ENCODE measurements around the gene FAM216B. TPM values are rescaled to one million over a fixed set of nuclear protein-coding genes. Genes with fewer than 3 reads are reported as not detected.

FAM216B gene
- total RNA-seq, 1 donor: under 0.01 TPM

- Histone ChIP-seq H3K9me3 (ENCODE audit: low read depth, low read length) (no peaks in the 10 kb centered on the region), H3K4me1 (ENCODE audit: insufficient read depth, low read length) (no peaks in the 10 kb centered on the region), H3K27ac (ENCODE audit: low read depth, low read length) (no peak overlapping the region), H3K36me3 (ENCODE audit: insufficient read depth, low read length) (no peaks in the 10 kb centered on the region), H3K27me3 (ENCODE audit: insufficient read depth, low read length) (no peaks in the 10 kb centered on the region), H3K4me3 (ENCODE audit: insufficient read depth, low read length) (no peak overlapping the region), H3K4me2 (ENCODE audit: insufficient read depth, low read length) (no peak overlapping the region), H2AFZ (ENCODE audit: low read length) (no peak overlapping the region), H4K20me1 (ENCODE audit: insufficient read depth, low read length) (no peaks in the 10 kb centered on the region), H3K79me2 (ENCODE audit: insufficient read depth, low read length) (no peaks in the 10 kb centered on the region)
- no peak for TF ChIP-seq CTCF (IDR thresholded peaks at IDR 0.05; ENCODE audit: extremely low read depth, low read depth, low read length)
- DNase-seq (ENCODE audit: insufficient read length, low spot score, missing footprints): no peak
These were observed 5.3 kb downstream of the FAM216B start for GRCh38 chr13:42786715-42787114.

- Histone ChIP-seq H4K20me1 (ENCODE audit: insufficient read depth, low read length) (no peaks in the 10 kb centered on the region), H3K9me3 (ENCODE audit: low read depth, low read length) (no peaks in the 10 kb centered on the region), H3K79me2 (ENCODE audit: insufficient read depth, low read length) (no peaks in the 10 kb centered on the region), H3K4me2 (ENCODE audit: insufficient read depth, low read length) (no peak overlapping the region), H3K27ac (ENCODE audit: low read depth, low read length) (no peak overlapping the region), H3K4me3 (ENCODE audit: insufficient read depth, low read length) (no peak overlapping the region), H3K36me3 (ENCODE audit: insufficient read depth, low read length) (no peaks in the 10 kb centered on the region), H3K27me3 (ENCODE audit: insufficient read depth, low read length) (no peaks in the 10 kb centered on the region), H3K4me1 (ENCODE audit: insufficient read depth, low read length) (no peaks in the 10 kb centered on the region), H2AFZ (ENCODE audit: low read length) (no peak overlapping the region)
- no peak for TF ChIP-seq CTCF (IDR thresholded peaks at IDR 0.05; ENCODE audit: extremely low read depth, low read depth, low read length)
- DNase-seq (ENCODE audit: insufficient read length, low spot score, missing footprints): no peak
These were observed 7.2 kb downstream of the FAM216B start for GRCh38 chr13:42788601-42789000.

GRCh38 chr13:42792154-42792553 is 10.8 kb downstream of the FAM216B start:
- no peak overlapping the region for H3K4me3 ChIP-seq (ENCODE audit: insufficient read depth, low read length)
- H3K27me3 ChIP-seq (ENCODE audit: insufficient read depth, low read length): no peaks in the 10 kb centered on the region
- no peak overlapping the region for H2AFZ ChIP-seq (ENCODE audit: low read length)
- DNase-seq (ENCODE audit: insufficient read length, low spot score, missing footprints): no peak
- H3K4me1 ChIP-seq (ENCODE audit: insufficient read depth, low read length): no peaks in the 10 kb centered on the region
- TF ChIP-seq CTCF (IDR thresholded peaks at IDR 0.05; ENCODE audit: extremely low read depth, low read depth, low read length): no peak
- no peaks in the 10 kb centered on the region for H4K20me1 ChIP-seq (ENCODE audit: insufficient read depth, low read length)
- H3K9me3 ChIP-seq (ENCODE audit: low read depth, low read length): no peaks in the 10 kb centered on the region
- no peaks in the 10 kb centered on the region for H3K36me3 ChIP-seq (ENCODE audit: insufficient read depth, low read length)
- H3K79me2 ChIP-seq (ENCODE audit: insufficient read depth, low read length): no peaks in the 10 kb centered on the region
- H3K27ac ChIP-seq (ENCODE audit: low read depth, low read length): no peak overlapping the region
- no peak overlapping the region for H3K4me2 ChIP-seq (ENCODE audit: insufficient read depth, low read length)

- no peak overlapping the region for H2AFZ ChIP-seq (ENCODE audit: low read length)
- no peak overlapping the region for H3K4me2 ChIP-seq (ENCODE audit: insufficient read depth, low read length)
- no peak overlapping the region for H3K27ac ChIP-seq (ENCODE audit: low read depth, low read length)
- no peak for DNase-seq (ENCODE audit: insufficient read length, low spot score, missing footprints)
- H3K27me3 ChIP-seq (ENCODE audit: insufficient read depth, low read length): no peaks in the 10 kb centered on the region
- no peaks in the 10 kb centered on the region for H3K9me3 ChIP-seq (ENCODE audit: low read depth, low read length)
- TF ChIP-seq CTCF (IDR thresholded peaks at IDR 0.05; ENCODE audit: extremely low read depth, low read depth, low read length): no peak
- H3K79me2 ChIP-seq (ENCODE audit: insufficient read depth, low read length): no peaks in the 10 kb centered on the region
- H4K20me1 ChIP-seq (ENCODE audit: insufficient read depth, low read length): no peaks in the 10 kb centered on the region
- no peaks in the 10 kb centered on the region for H3K4me1 ChIP-seq (ENCODE audit: insufficient read depth, low read length)
- no peak overlapping the region for H3K4me3 ChIP-seq (ENCODE audit: insufficient read depth, low read length)
- no peaks in the 10 kb centered on the region for H3K36me3 ChIP-seq (ENCODE audit: insufficient read depth, low read length)
These were observed 13.3 kb downstream of the FAM216B start for GRCh38 chr13:42794577-42795275.

Measured in osteoblast (primary cell).